ENCODE results near the gene IBTK.
"Not testable (repeated sequence)": the region's sequence is repeated elsewhere in the genome, so short reads cannot be mapped to it uniquely, and the experiment has no call there.

IBTK gene

DNA sequence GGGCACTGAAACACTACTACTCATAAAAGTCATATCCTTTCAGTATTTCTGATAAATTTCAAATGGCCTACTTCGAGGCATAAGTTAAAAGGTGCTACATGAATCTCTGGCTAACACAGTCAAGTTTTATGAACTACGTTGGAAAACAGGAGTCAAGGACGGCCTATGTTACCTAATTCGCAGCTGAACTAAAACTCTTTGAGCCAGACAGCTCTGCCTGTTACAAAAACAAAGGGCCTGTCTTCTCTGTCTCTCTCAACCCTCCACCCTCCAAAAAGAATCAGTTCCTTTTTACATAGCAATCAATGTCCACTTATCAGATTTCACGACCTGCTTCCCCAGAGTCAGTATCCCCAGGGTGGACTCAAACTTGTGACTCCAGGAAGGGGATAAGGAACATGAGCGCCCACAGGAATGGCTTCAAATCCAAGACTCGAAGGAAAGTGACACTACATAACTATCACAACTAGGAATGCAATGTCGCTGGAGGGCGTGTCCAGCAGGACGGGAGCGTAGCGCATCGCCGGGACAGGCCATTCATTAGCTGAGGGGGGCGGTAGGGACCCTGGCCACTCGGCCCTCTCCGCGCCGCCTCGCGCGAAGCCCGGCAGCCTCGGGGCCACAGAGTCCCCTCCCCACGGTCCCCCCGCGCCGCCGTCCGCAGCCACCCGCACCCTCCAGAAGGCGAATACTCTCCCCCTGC, 591 bp downstream of the IBTK start:
- DNase-seq = no peak

GRCh38 chr6:82246370-82246769, 1.2 kb downstream of the IBTK start:
- no peak for DNase-seq

DNA sequence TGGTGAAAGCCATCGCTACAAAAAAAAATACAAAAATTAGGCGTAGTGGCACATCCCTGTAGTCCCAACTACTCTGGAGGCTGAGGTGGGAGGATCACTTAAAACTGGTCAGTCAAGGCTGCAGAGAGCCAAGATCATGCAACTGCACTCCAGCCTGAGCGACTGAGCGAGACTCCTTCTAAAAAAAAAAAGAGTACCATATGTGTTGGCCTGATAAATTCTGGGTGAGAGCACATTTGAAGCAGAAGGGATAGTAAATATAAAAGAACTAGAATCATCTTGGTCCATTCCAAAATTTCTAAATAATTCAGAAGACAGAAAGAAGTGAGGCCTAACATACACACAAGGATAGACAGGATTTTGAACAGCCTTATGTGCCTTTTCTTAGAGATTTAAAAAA, 2.2 kb downstream of the IBTK start:
- DNase-seq = no peak

- DNase-seq = no peak
Measured at GRCh38 chr6:82243884-82244283, 3.7 kb downstream of the IBTK start.

DNA sequence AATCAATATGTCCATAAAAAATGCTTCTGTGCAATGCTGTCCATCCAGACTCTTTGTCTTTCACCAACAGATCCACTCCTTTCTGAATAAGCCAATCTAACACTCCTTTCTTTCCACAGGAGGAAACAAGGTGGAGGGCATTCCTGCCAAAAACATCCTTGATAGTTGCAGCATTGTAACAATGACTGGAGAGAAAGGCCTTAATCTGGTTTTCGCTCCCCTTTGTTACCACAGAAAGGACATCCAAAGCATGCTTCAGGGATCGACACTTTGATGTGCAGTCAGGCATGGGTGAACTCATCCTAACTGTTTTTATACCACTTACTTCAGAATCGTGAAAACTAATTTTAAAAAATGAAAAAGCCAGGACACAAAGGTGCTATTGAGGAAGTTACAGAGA, 7.4 kb downstream of the IBTK start:
- no peak for DNase-seq

DNA sequence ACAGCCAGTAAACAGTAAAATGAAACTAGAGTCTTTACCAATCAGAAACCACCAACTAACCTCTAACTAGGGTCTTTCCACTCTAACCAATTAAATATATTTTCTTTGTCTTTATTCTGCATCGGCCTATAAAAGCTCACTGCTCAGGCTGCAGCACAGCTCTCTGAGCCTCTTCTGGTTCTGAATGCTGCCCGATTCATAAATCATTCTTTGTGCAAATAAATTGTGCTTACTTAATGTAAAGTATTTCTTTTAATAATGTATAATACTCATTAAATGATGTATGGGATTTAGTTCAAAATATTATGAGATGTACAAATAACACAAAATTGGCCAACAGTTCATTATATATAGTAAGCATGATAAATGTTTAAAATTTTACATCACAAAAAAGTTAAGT, 7.9 kb downstream of the IBTK start:
- DNase-seq = no peak

DNA sequence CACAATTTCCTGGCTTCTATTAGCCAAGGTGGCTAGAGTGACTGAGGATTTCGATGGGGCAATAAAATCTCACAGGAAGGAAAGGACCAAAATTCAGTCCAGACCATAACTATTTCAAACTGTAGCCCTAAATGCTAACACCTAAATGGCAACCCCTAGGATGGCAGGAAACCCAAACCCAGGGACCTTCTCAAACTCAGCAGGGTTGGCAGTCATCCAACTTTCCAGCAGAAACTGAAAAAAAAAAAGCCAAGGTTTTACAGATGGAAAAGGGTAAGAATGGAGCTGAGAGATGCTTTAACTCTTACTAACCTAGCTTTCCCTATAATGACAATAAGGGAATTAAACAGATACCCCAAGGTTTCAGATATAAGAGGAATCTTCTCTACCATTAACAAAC, 10.5 kb downstream of the IBTK start:
- DNase-seq = no peak

DNA sequence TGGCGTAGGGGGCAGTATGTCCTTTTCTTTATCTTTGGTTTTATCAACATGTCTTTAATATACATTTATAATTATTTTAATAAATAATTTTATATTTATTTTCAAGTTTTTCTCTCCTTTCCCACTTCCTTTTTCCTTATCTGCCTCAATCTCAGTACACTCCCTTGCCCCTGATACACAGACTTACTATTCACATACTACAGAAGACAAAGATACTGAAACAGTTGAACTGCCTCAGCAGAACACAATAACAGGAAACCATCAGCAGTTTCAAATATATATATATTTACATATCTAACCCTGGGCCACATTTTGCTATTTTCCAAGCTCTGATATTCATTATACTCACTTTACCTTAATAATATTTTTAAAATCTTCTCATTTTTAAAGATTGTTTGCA, 19.8 kb downstream of the IBTK start:
- no peak for DNase-seq

DNA sequence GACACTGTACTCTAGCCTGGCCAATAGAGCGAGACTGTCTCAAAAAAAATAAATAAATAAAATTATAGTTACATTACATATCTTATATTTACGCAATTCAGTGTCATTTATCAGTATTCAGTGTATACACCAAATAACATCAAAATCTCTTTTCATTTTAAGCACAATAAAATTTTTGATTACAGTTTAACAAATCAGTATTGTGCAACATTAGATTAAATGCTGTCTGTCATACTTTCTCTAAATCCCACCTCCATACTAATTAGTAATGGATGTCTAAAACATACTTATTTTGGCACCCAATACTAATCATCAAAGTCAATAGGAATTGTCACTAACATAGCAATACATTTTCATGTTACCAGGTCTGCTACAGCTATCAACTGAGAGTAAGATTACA, 27.4 kb downstream of the IBTK start:
- DNase-seq = no peak

DNA sequence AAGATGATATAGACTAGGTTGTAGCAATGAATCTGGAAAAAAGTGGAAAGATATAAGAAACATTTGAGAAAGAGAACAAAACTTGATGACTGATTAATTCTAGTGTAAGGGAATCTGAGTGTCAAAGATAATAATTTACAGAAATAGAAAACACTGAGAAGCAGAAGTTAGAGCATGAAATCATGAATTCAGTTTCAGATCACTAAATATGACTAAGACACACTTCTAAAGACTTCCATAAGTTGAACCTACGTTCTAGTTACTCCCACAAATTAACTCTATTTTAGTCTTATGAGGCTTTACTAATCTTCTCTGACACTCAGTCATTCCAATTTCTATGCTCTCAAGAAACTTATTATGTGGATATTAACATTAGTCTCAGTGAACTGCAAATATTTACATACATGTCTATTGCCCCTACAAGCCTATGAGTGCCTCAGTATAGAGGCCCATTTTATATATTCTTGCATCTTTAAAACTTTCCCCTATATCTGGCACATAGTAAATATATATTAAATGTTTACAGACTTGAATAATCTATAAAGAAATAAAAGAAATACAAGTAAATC, 30.4 kb downstream of the IBTK start:
- DNase-seq = no peak

GRCh38 chr6:82216549-82216948, 31.0 kb downstream of the IBTK start:
- no peak for DNase-seq

DNA sequence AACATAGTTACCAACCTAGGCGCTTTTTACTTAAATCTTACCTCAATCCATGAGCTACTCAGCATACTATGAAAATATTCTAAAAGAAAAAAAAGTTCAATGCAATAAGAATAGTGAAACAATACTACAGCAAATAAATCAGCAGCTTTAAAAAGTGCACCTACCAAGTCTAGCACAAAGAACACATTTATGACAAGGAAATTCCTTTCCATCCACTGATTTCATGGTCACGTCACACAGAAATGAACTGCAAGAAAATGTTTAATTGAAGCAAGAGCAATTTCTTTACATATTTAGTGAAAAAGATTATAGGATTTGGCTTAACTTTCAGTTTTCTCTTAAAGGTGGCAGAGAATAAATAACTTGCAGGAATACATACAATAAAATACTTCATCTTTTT, 36.2 kb downstream of the IBTK start:
- no peak for DNase-seq

- no peak for DNase-seq
Measured at GRCh38 chr6:82208913-82209312, 38.6 kb downstream of the IBTK start.

- DNase-seq = no peak
Measured at GRCh38 chr6:82205930-82206392, 41.6 kb downstream of the IBTK start.

GRCh38 chr6:82204020-82204419, 43.5 kb downstream of the IBTK start:
- no peak for DNase-seq

DNA sequence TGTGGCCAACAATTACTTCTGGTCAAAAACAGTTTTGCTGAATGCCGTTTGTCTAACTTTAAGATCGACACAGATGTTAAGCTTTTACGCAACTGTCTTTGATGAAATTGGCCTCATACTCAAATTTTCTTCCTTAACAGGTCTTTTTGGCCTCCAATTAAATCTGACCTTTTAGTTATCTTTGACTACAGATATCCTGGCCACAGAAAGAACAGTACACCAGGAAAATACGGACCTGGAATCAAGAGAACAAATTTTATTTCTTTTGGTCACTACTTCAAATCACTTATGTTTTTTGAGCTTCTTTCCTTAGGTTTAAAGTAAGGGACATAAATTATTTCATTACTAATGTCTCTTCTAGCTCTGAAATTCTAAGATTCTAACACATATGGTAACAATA, 49.8 kb downstream of the IBTK start:
- no peak for DNase-seq

DNA sequence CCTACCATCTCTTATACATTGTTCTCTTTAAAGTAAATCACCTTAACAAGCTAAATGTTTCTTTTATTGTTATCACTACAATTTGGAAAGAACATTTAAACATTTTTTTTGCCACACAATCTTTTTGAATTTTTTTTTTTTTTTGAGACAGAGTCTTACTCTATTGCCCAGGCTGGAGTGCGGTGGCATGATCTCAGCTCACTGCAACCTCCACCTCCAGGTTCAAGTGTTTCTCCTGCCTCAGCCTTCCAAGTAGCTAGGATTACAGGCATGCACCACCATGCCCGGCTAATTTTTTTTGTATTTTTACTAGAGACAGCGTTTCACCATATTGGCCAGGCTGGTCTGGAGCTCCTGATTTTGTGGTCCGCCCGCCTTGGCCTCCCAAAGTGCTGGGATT, 50.3 kb downstream of the IBTK start:
- not testable (repeated sequence) for DNase-seq

GRCh38 chr6:82196161-82196560, 51.4 kb downstream of the IBTK start:
- no peak for DNase-seq

DNA sequence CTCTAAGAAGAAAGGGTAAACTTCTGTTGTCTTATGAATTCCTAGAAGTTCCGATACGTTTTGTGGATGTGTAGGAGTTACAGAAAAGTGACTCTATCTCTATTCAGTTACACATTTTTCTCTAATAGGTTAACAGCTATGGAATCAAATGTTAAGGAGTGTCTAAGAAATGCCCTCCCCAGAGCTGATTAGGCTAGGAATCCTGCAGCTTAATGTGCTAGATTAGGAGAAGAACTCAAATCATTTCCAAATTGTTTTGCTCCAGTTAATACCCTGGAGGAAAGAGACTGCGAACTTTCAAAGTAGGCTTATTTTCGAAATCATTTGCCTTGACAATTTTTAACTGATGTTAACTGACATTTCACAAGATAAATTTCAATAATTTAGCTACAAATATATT, 51.9 kb downstream of the IBTK start:
- no peak for DNase-seq

GRCh38 chr6:82185948-82186535, 61.5 kb downstream of the IBTK start:
- DNase-seq = no peak

DNA sequence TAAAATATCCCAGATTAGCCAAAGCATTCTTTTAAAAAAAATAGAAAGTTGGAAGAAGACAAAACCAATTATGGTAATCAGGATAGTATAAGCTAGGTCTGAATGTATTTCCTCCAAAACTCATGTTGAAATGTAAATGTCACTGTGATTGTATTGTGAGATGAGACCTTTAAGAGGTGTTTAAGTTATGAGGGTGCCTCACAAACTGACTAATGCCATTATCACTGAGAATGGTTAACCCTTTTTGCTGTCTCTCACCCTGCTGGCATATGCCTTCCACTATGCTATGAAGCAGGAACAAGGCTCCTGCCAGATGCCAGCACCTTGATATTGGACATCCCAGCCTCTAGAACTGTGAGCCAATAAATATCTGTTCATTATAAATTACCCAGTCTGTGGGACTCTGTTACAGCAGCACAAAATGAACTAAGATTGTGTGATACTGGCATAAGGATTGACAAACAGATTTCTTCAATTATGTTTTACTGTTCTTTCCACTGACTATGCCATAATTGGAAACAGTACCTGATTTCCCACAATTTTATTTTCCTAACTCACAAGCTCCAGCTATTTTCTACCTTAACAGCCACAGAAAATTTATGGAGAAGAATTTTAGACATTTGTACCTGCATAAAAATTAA, 63.8 kb downstream of the IBTK start:
- DNase-seq = no peak

DNA sequence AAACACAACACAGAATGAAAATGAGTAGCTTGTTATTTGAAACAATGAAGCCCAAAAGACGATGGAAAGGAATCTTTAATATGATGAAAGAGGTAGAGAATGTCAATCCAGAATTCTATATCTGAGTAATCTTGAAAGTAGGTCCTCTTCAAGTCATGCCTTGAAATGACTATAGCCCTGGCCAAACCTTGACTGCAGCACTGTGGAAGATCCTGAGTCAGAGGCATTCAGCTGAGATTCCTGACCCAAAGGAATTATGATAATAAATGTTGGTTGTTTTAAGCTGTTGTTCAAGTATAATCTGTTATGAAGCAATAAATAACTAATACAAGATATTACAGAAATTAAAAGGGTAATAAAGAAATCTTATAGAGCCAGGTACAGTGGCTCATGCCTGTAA, 64.8 kb downstream of the IBTK start:
- no peak for DNase-seq

DNA sequence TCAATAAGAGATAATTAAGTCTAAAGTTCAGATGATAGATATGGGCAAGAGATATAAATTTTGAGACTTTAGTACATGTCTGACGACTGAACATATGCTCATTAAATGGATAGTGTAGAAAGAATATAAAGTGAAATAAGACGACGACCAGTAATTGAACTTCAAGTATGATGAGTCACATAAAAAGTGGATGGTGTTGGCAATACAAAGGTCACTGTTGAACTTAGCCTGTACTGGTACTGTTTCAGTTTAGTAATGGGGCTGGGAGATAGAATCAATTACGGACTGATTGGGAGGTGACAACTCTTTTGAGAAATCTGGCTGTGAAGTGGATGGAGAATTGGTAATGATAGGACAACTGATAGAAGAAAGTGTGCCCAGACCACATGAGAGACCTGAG, 68.1 kb downstream of the IBTK start:
- DNase-seq = no peak

DNA sequence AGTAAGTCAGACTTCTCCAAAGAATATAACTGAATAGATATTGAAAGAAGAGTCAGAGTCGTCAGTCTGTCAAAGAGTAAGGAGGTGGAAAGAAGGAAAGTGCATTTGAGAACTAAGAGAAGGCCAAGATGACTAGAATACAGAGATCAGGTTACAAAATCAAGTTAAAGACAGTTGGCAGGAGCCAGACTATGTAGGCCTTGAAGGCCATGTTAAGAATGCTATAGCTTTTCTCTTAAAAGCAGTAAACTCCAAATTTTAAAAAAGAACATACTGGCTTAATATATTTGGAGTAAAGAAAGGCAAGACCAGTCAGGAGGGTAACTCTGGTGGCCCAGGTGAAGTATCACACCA, 68.8 kb downstream of the IBTK start:
- DNase-seq = no peak
